GM18502 (cell line): ENCODE data around the gene UBL3.

Source experiments
- ATAC-seq: cut with Tn5 transposase; IDR thresholded peaks from one replicate; pipeline ENCODE4 v1.9.1; 2021; ENCODE audit warnings: mild to moderate bottlenecking; ENCODE audit not compliant: unreplicated experiment, poor library complexity

Gene UBL3

GRCh38 chr13:29763436-29764180, 86.8 kb downstream of the UBL3 start:
- no peak for ATAC-seq

- ATAC-seq: no peak
These were observed 88.6 kb downstream of the UBL3 start for GRCh38 chr13:29761815-29762214.

GRCh38 chr13:29761160-29761559, 89.3 kb downstream of the UBL3 start:
- ATAC-seq: no peak

- ATAC-seq: no peak
These were observed 89.9 kb downstream of the UBL3 start for GRCh38 chr13:29760544-29760943.

- ATAC-seq: peak; percentile 96
These were observed 91.8 kb downstream of the UBL3 start for GRCh38 chr13:29758531-29759114.

- ATAC-seq: no peak
These were observed 93.9 kb downstream of the UBL3 start for GRCh38 chr13:29756506-29756905.

- ATAC-seq: no peak
These were observed 96.0 kb downstream of the UBL3 start for GRCh38 chr13:29754473-29754806.

GRCh38 chr13:29753618-29754472, 96.6 kb downstream of the UBL3 start:
- no peak for ATAC-seq

- no peak for ATAC-seq
These were observed 98.2 kb downstream of the UBL3 start for GRCh38 chr13:29752175-29752574.

GRCh38 chr13:29750183-29750530, 100.3 kb downstream of the UBL3 start:
- ATAC-seq: no peak

- no peak for ATAC-seq
These were observed 100.8 kb downstream of the UBL3 start for GRCh38 chr13:29749401-29750182.

- no peak for ATAC-seq
These were observed 102.3 kb downstream of the UBL3 start for GRCh38 chr13:29748097-29748496.

GRCh38 chr13:29746148-29746677, 104.2 kb downstream of the UBL3 start:
- ATAC-seq: no peak

- ATAC-seq: no peak
These were observed 104.7 kb downstream of the UBL3 start for GRCh38 chr13:29745704-29746103.

GRCh38 chr13:29743201-29743786, 107.1 kb downstream of the UBL3 start:
- no peak for ATAC-seq

GRCh38 chr13:29740961-29741360, 109.5 kb downstream of the UBL3 start:
- no peak for ATAC-seq

GRCh38 chr13:29737061-29737460, 113.4 kb downstream of the UBL3 start:
- ATAC-seq: no peak

GRCh38 chr13:29733147-29733611, 117.2 kb downstream of the UBL3 start:
- no peak for ATAC-seq

- no peak for ATAC-seq
These were observed 120.2 kb downstream of the UBL3 start for GRCh38 chr13:29730253-29730652.

GRCh38 chr13:29722415-29722814, 128.0 kb downstream of the UBL3 start:
- no peak for ATAC-seq
